Neural progenitor cell (in vitro differentiated cells): Measurements from ENCODE around the gene PHF2. TPM values are rescaled to one million over a fixed set of nuclear protein-coding genes. Genes with fewer than 3 reads are reported as not detected.

ENCODE experiments used
- DNase-seq: peaks from one replicate; pipeline ENCODE4 v3.0.0-alpha.2; 2016; ENCODE audit warnings: low spot score
- H2AFZ ChIP-seq: fragments of 200-600 bp; sonication (generic); replicated peaks from 2 replicates; pipeline ENCODE4 v1.6.1; 2016; ENCODE audit warnings: antibody characterized with exemption
- H3F3A ChIP-seq: fragments of 200-600 bp; sonication (generic); 2 replicates; pipeline ENCODE4 v1.6.1; 2016; ENCODE audit warnings: antibody characterized with exemption, low read depth
- H3K27ac ChIP-seq: fragments of 200-600 bp; sonication (generic); 2 replicates; pipeline ENCODE4 v1.5.1; 2016; ENCODE audit warnings: mild to moderate bottlenecking
- H3K27me3 ChIP-seq: fragments of 200-600 bp; sonication (generic); 2 replicates; pipeline ENCODE4 v1.6.1; 2016; ENCODE audit warnings: mild to moderate bottlenecking, moderate library complexity
- H3K36me3 ChIP-seq: fragments of 200-600 bp; sonication (generic); 2 replicates; pipeline ENCODE4 v1.5.1; 2016
- H3K4me1 ChIP-seq: fragments of 200-600 bp; sonication (generic); 2 replicates; pipeline ENCODE4 v1.6.1; 2016; ENCODE audit warnings: mixed run types
- H3K4me2 ChIP-seq: fragments of 200-600 bp; sonication (generic); 2 replicates; pipeline ENCODE4 v1.6.1; 2016
- H3K4me3 ChIP-seq: fragments of 200-600 bp; sonication (generic); 2 replicates; pipeline ENCODE4 v1.5.1; 2016
- H3K79me2 ChIP-seq: fragments of 200-600 bp; sonication (generic); 2 replicates; pipeline ENCODE4 v1.6.1; 2016; ENCODE audit warnings: low read depth
- H3K9ac ChIP-seq: fragments of 200-600 bp; sonication (generic); 2 replicates; pipeline ENCODE4 v1.6.1; 2016
- H3K9me3 ChIP-seq: fragments of 200-600 bp; sonication (generic); 2 replicates; pipeline ENCODE4 v1.5.1; 2016; ENCODE audit warnings: low read depth
- H4K20me1 ChIP-seq: fragments of 200-600 bp; sonication (generic); 2 replicates; pipeline ENCODE4 v1.6.1; 2016; ENCODE audit warnings: low read depth
- H3K27ac Mint-ChIP-seq: 3 replicates; pipeline ENCODE4 v1.8.0; 2021; ENCODE audit warnings: mixed read lengths
- H3K27me3 Mint-ChIP-seq: 2 replicates; pipeline ENCODE4 v1.8.0; 2022; ENCODE audit warnings: low read depth, mild to moderate bottlenecking, inconsistent platforms, moderate library complexity, mixed read lengths; ENCODE audit not compliant: insufficient read depth
- H3K36me3 Mint-ChIP-seq: 3 replicates; pipeline ENCODE4 v1.8.0; 2021; ENCODE audit warnings: mixed read lengths
- H3K4me1 Mint-ChIP-seq: 3 replicates; pipeline ENCODE4 v1.8.0; 2021; ENCODE audit warnings: mixed read lengths
- H3K4me3 Mint-ChIP-seq: 3 replicates; pipeline ENCODE4 v1.8.0; 2021; ENCODE audit warnings: mild to moderate bottlenecking, moderate library complexity, mixed read lengths
- H3K9me3 Mint-ChIP-seq: 3 replicates; pipeline ENCODE4 v1.8.0; 2020; ENCODE audit warnings: mixed read lengths
- CTCF ChIP-seq: fragments of 200-600 bp; sonication (generic); IDR thresholded peaks from 2 replicates; pipeline ENCODE4 v1.5.1; 2017; ENCODE audit warnings: antibody characterized with exemption, mild to moderate bottlenecking
- EZH2 ChIP-seq: fragments of 200-600 bp; sonication (generic); IDR thresholded peaks from 2 replicates; pipeline ENCODE4 v1.6.1; 2017; ENCODE audit warnings: antibody characterized with exemption, mild to moderate bottlenecking, moderate library complexity
- EZH2phosphoT487 ChIP-seq: fragments of 200-600 bp; sonication (generic); IDR thresholded peaks from 2 replicates; pipeline ENCODE4 v1.6.1; 2017; ENCODE audit warnings: antibody characterized with exemption
- total RNA-seq: library from RNA; depleted of rRNA; stranded (reverse); fragments of >200 nt; gene quantifications from 2 replicates; pipeline ENCODE4 v1.2.3, GENCODE V29; 2015; ENCODE audit warnings: low replicate concordance

The PHF2 gene
- total RNA-seq, 1 donor from 2014 or later, result 17.6 TPM

- no peak overlapping the region for H3K27ac ChIP-seq
- H3K36me3 Mint-ChIP-seq, result peaks cover 15% of the 10 kb centered on the region
- no peaks in the 10 kb centered on the region for H3K9me3 ChIP-seq
- no peaks in the 10 kb centered on the region for H3K27me3 ChIP-seq
- H2AFZ ChIP-seq, result no peak overlapping the region
- no peak overlapping the region for H3K27ac Mint-ChIP-seq
- no peaks in the 10 kb centered on the region for H3K4me1 ChIP-seq
- no peaks in the 10 kb centered on the region for H3K36me3 ChIP-seq
- no peaks in the 10 kb centered on the region for H3K4me1 Mint-ChIP-seq
- no peak overlapping the region for H3K4me3 Mint-ChIP-seq
- H3K9me3 Mint-ChIP-seq, result no peaks in the 10 kb centered on the region
- H4K20me1 ChIP-seq, result no peaks in the 10 kb centered on the region
- H3K79me2 ChIP-seq, result no peaks in the 10 kb centered on the region
- no peaks in the 10 kb centered on the region for H3F3A ChIP-seq
- no peak overlapping the region for H3K4me2 ChIP-seq
- H3K9ac ChIP-seq, result no peak overlapping the region
- TF ChIP-seq CTCF, result no peak
- H3K4me3 ChIP-seq, result no peak overlapping the region
- no peak for DNase-seq
- H3K27me3 Mint-ChIP-seq, result peaks cover 2% of the 10 kb centered on the region
Observed at GRCh38 chr9:93540305-93540704, 36.1 kb upstream of the PHF2 start.

- Histone ChIP-seq H3K9ac (no peak overlapping the region), H3K4me3 (no peak overlapping the region), H3K36me3 (no peaks in the 10 kb centered on the region), H3F3A (no peaks in the 10 kb centered on the region), H3K27me3 (no peaks in the 10 kb centered on the region), H3K79me2 (no peaks in the 10 kb centered on the region), H2AFZ (no peak overlapping the region), H3K4me1 (peaks cover 2% of the 10 kb centered on the region), H4K20me1 (no peaks in the 10 kb centered on the region), H3K27ac (no peak overlapping the region), H3K9me3 (no peaks in the 10 kb centered on the region), H3K4me2 (no peak overlapping the region)
- Mint-ChIP-seq H3K9me3 (no peaks in the 10 kb centered on the region), H3K4me3 (no peak overlapping the region), H3K27ac (peak overlapping the region; percentile 70), H3K27me3 (peaks cover 2% of the 10 kb centered on the region), H3K36me3 (peaks cover 17% of the 10 kb centered on the region), H3K4me1 (no peaks in the 10 kb centered on the region)
- TF ChIP-seq EZH2phosphoT487 (no peak), EZH2 (no peak)
- no peak for DNase-seq
Observed at GRCh38 chr9:93541005-93541404, 35.4 kb upstream of the PHF2 start.

- no peak overlapping the region for H3K9ac ChIP-seq
- no peaks in the 10 kb centered on the region for H3K79me2 ChIP-seq
- TF ChIP-seq CTCF (no peak), EZH2 (no peak), EZH2phosphoT487 (no peak)
- H3K4me1 ChIP-seq, result peaks cover 5% of the 10 kb centered on the region
- H3K4me2 ChIP-seq, result no peak overlapping the region
- peaks cover 21% of the 10 kb centered on the region for H3K36me3 Mint-ChIP-seq
- no peaks in the 10 kb centered on the region for H3F3A ChIP-seq
- no peak overlapping the region for H3K4me3 Mint-ChIP-seq
- H3K9me3 ChIP-seq, result no peaks in the 10 kb centered on the region
- H2AFZ ChIP-seq, result no peak overlapping the region
- no peak for DNase-seq
- peaks cover 2% of the 10 kb centered on the region for H3K27me3 Mint-ChIP-seq
- no peak overlapping the region for H3K27ac ChIP-seq
- no peaks in the 10 kb centered on the region for H3K27me3 ChIP-seq
- H3K4me3 ChIP-seq, result no peak overlapping the region
- no peaks in the 10 kb centered on the region for H3K4me1 Mint-ChIP-seq
- H4K20me1 ChIP-seq, result peaks cover 5% of the 10 kb centered on the region
- no peaks in the 10 kb centered on the region for H3K9me3 Mint-ChIP-seq
- H3K36me3 ChIP-seq, result no peaks in the 10 kb centered on the region
- H3K27ac Mint-ChIP-seq, result no peak overlapping the region
Observed at GRCh38 chr9:93541581-93542349, 34.6 kb upstream of the PHF2 start.

- H3K79me2 ChIP-seq, result no peaks in the 10 kb centered on the region
- Mint-ChIP-seq H3K27me3 (peaks cover 2% of the 10 kb centered on the region), H3K9me3 (no peaks in the 10 kb centered on the region), H3K4me1 (no peaks in the 10 kb centered on the region), H3K4me3 (no peak overlapping the region), H3K27ac (no peak overlapping the region), H3K36me3 (peaks cover 23% of the 10 kb centered on the region)
- H3K9me3 ChIP-seq, result no peaks in the 10 kb centered on the region
- no peak for DNase-seq
- no peak overlapping the region for H3K4me3 ChIP-seq
- H3K27me3 ChIP-seq, result no peaks in the 10 kb centered on the region
- no peak for TF ChIP-seq EZH2
- TF ChIP-seq EZH2phosphoT487, result no peak
- no peak for TF ChIP-seq CTCF
- H3K4me2 ChIP-seq, result no peak overlapping the region
- H2AFZ ChIP-seq, result no peak overlapping the region
- peaks cover 5% of the 10 kb centered on the region for H3K4me1 ChIP-seq
- no peak overlapping the region for H3K9ac ChIP-seq
- no peaks in the 10 kb centered on the region for H3F3A ChIP-seq
- H3K27ac ChIP-seq, result no peak overlapping the region
- H4K20me1 ChIP-seq, result peaks cover 5% of the 10 kb centered on the region
- H3K36me3 ChIP-seq, result no peaks in the 10 kb centered on the region
Observed at GRCh38 chr9:93543117-93543516, 33.3 kb upstream of the PHF2 start.
